ENCODE data around the gene SLC25A30.
A peak's percentile ranks its signal among the peaks of the same experiment; 100 is the strongest.

SLC25A30 gene

GRCh38 chr13:45451282-45451681 lies 33.1 kb upstream of the SLC25A30 start:
- TF ChIP-seq CTCF (IDR thresholded peaks at IDR 0.05; ENCODE audit: low read length, missing control alignments) = no peak
- DNase-seq (ENCODE audit: low read depth) = no peak
- no peak overlapping the region for H3K4me3 ChIP-seq (replicated peaks; ENCODE audit: low read depth, low read length)

GRCh38 chr13:45448965-45449559 lies 30.9 kb upstream of the SLC25A30 start:
- DNase-seq (ENCODE audit: low read depth) = no peak
- TF ChIP-seq CTCF (IDR thresholded peaks at IDR 0.05; ENCODE audit: low read length, missing control alignments) = no peak
- no peak overlapping the region for H3K4me3 ChIP-seq (replicated peaks; ENCODE audit: low read depth, low read length)

GRCh38 chr13:45447050-45447661 lies 29.0 kb upstream of the SLC25A30 start:
- H3K4me3 ChIP-seq (replicated peaks; ENCODE audit: low read depth, low read length) = no peak overlapping the region
- no peak for TF ChIP-seq CTCF (IDR thresholded peaks at IDR 0.05; ENCODE audit: low read length, missing control alignments)
- no peak for DNase-seq (ENCODE audit: low read depth)

DNA sequence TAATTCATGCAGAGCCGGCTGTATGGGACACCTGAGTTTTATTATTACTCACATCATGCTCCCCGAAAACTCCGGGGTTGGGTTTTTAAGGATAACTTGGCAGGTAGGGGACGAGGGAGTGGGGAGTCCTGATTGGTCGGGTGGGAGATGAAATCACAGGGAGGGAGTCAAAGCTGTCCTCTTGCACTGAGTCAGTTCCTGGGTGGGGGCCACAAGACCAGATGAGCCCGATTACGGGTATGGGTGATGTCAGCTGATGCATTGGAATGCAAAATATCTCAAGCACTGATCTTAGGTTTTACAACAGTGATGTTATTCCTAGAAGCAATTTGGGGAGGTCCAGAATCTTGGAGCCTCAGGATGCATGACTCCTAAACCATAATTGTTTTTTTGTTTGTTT lies 28.0 kb upstream of the SLC25A30 start:
- no peak for TF ChIP-seq CTCF (IDR thresholded peaks at IDR 0.05; ENCODE audit: low read length, missing control alignments)
- peak; percentile 26 for DNase-seq (ENCODE audit: low read depth)
- no peak overlapping the region for H3K4me3 ChIP-seq (replicated peaks; ENCODE audit: low read depth, low read length)

DNA sequence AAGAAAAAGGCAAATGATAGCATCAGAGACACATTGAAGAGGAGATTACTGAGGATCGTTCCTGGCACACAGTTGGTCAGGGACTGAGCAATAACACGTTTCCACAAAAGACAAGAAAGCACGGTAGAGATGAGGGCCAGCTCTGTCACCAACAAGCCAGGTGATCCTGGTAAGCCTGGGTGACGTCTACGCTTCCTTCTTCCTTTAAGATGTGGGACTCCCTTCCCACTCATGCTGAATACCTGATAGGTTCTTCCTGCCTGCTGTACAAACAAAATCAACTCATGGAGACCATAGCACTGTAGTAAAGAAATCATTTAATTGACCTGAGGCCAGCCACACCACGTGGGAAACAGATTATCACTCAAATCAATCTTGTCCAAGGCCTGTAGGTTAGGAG lies 26.9 kb upstream of the SLC25A30 start:
- no peak for TF ChIP-seq CTCF (IDR thresholded peaks at IDR 0.05; ENCODE audit: low read length, missing control alignments)
- H3K4me3 ChIP-seq (replicated peaks; ENCODE audit: low read depth, low read length) = no peak overlapping the region
- no peak for DNase-seq (ENCODE audit: low read depth)

GRCh38 chr13:45441633-45442032 lies 23.5 kb upstream of the SLC25A30 start:
- no peak overlapping the region for H3K4me3 ChIP-seq (replicated peaks; ENCODE audit: low read depth, low read length)
- peak; percentile 33 for TF ChIP-seq CTCF (IDR thresholded peaks at IDR 0.05; ENCODE audit: low read length, missing control alignments)
- DNase-seq (ENCODE audit: low read depth) = peak; percentile 16
